Tibial artery (tissue), 4 donors: ENCODE data around the gene CDK12.
"Not testable (repeated sequence)": the region's sequence is repeated elsewhere in the genome, so short reads cannot be mapped to it uniquely, and the experiment has no call there.

Experiments
- DNase-seq, 2 donors: peaks; one replicate each; pipeline ENCODE4 v3.0.0-alpha.2; 2019
- H3K27ac ChIP-seq, 2 donors: fragments of 200-600 bp; sonication (generic) in 1 of 2; 1 replicate in 1 of 2; 2 replicates in 1 of 2; pipeline ENCODE4 v1.5.1; 2018 to 2019; ENCODE audit warnings: mild to moderate bottlenecking in 1 of 2
- H3K27me3 ChIP-seq, 2 donors: fragments of 200-600 bp; sonication (generic) in 1 of 2; one replicate each; pipeline versions ENCODE4 v1.5.1 to v1.6.0; 2016 to 2019
- H3K36me3 ChIP-seq, 3 donors: fragments of 200-600 bp; sonication (generic) in 2 of 3; one replicate each; pipeline ENCODE4 v1.5.1; 2016 to 2019; ENCODE audit warnings: mild to moderate bottlenecking in 2 of 3
- H3K4me1 ChIP-seq, 4 donors: fragments of 200-600 bp; sonication (generic) in 2 of 4; 1 replicate in 3 of 4; 2 replicates in 1 of 4; pipeline ENCODE4 v1.5.1; 2016 to 2019
- H3K4me3 ChIP-seq, 2 donors: fragments of 200-600 bp; sonication (generic) in 1 of 2; 1 replicate in 1 of 2; 2 replicates in 1 of 2; pipeline ENCODE4 v1.5.1; 2018 to 2019; ENCODE audit warnings: mild to moderate bottlenecking in 2 of 2
- H3K9me3 ChIP-seq, 3 donors: fragments of 200-600 bp; sonication (generic) in 1 of 3; one replicate each; pipeline ENCODE4 v1.5.1; 2016 to 2019
- CTCF ChIP-seq, 2 experiments: fragments of 200-600 bp in 1 of 2; fragments of 450-650 bp in 1 of 2; IDR thresholded peaks; one replicate each; pipeline ENCODE4 v1.5.1; 2017 to 2019; ENCODE audit warnings: antibody characterized with exemption in 2 of 2, mild to moderate bottlenecking in 1 of 2, moderate library complexity in 1 of 2
- intact Hi-C: fragments of 100-400 bp; cut with DNase I; formaldehyde crosslinking; loops from one replicate; pipeline ENCODE4 v1.15.0; 2023; ENCODE audit warnings: low total_unique reads

Gene CDK12

GRCh38 chr17:39540611-39541010, 79.3 kb downstream of the CDK12 start:
- intact Hi-C loops, result no loop called here
- TF ChIP-seq CTCF (IDR thresholded peaks at IDR 0.05), result no peak
- no peaks in the 10 kb centered on the region for H3K4me1 ChIP-seq
- no peak overlapping the region for H3K4me3 ChIP-seq
- H3K27ac ChIP-seq, result no peak overlapping the region
- DNase-seq, result no peak
- no peaks in the 10 kb centered on the region for H3K9me3 ChIP-seq
- no peaks in the 10 kb centered on the region for H3K27me3 ChIP-seq
- H3K36me3 ChIP-seq, result peaks cover 0 to 16% (median 8%) of the 10 kb centered on the region in 3 donors

- no peaks in the 10 kb centered on the region for H3K27me3 ChIP-seq
- no peak overlapping the region for H3K27ac ChIP-seq
- no peaks in the 10 kb centered on the region for H3K4me1 ChIP-seq
- H3K4me3 ChIP-seq, result no peak overlapping the region
- H3K9me3 ChIP-seq, result no peaks in the 10 kb centered on the region
- no peak for TF ChIP-seq CTCF (IDR thresholded peaks at IDR 0.05)
- intact Hi-C loops, result no loop called here
- peaks cover 9 to 27% (median 16%) of the 10 kb centered on the region in 3 donors for H3K36me3 ChIP-seq
- no peak for DNase-seq
Observed at GRCh38 chr17:39541652-39542051, 80.4 kb downstream of the CDK12 start.

GRCh38 chr17:39543176-39543575, 81.9 kb downstream of the CDK12 start:
- H3K9me3 ChIP-seq, result no peaks in the 10 kb centered on the region
- H3K4me3 ChIP-seq, result no peak overlapping the region
- intact Hi-C loops, result no loop called here
- no peak overlapping the region for H3K27ac ChIP-seq
- H3K36me3 ChIP-seq, result peaks cover 20 to 39% (median 27%) of the 10 kb centered on the region in 3 donors
- TF ChIP-seq CTCF (IDR thresholded peaks at IDR 0.05), result no peak
- H3K27me3 ChIP-seq, result no peaks in the 10 kb centered on the region
- DNase-seq, result no peak
- peaks cover 0 to 5% (median 0%) of the 10 kb centered on the region in 4 donors for H3K4me1 ChIP-seq

GRCh38 chr17:39543664-39544063, 82.4 kb downstream of the CDK12 start:
- peaks cover 20 to 43% (median 27%) of the 10 kb centered on the region in 3 donors for H3K36me3 ChIP-seq
- intact Hi-C loops, result no loop called here
- no peak for TF ChIP-seq CTCF (IDR thresholded peaks at IDR 0.05)
- DNase-seq, result no peak
- H3K4me1 ChIP-seq, result peaks cover 0 to 10% (median 0%) of the 10 kb centered on the region in 4 donors
- H3K27ac ChIP-seq, result no peak overlapping the region
- no peaks in the 10 kb centered on the region for H3K27me3 ChIP-seq
- no peaks in the 10 kb centered on the region for H3K9me3 ChIP-seq
- H3K4me3 ChIP-seq, result no peak overlapping the region

- H3K4me3 ChIP-seq, H3K27ac ChIP-seq, DNase-seq, H3K9me3 ChIP-seq, intact Hi-C loops, H3K27me3 ChIP-seq: not testable (repeated sequence)
- Histone ChIP-seq H3K4me1 (peaks cover 0 to 12% (median 0%) of the 10 kb centered on the region in 4 donors), H3K36me3 (peaks cover 23 to 50% (median 27%) of the 10 kb centered on the region in 3 donors)
Observed at GRCh38 chr17:39544361-39544760, 83.1 kb downstream of the CDK12 start.

- H3K4me3 ChIP-seq, result no peak overlapping the region
- peak; percentile 78 to 87 for TF ChIP-seq CTCF (IDR thresholded peaks at IDR 0.05)
- H3K27me3 ChIP-seq, result no peaks in the 10 kb centered on the region
- peaks cover 0 to 12% (median 0%) of the 10 kb centered on the region in 4 donors for H3K4me1 ChIP-seq
- no peak overlapping the region for H3K27ac ChIP-seq
- peaks cover 33 to 85% (median 60%) of the 10 kb centered on the region in 3 donors for H3K36me3 ChIP-seq
- intact Hi-C loops, result no loop called here
- no peaks in the 10 kb centered on the region for H3K9me3 ChIP-seq
- DNase-seq, result peak; percentile 68 to 78
Observed at GRCh38 chr17:39547713-39548478, 86.6 kb downstream of the CDK12 start.
